Stimulated activated naive CD8-positive, alpha-beta T cell treated with anti-CD3 and anti-CD28 coated beads, Interleukin-15, Interleukin-2, amounts not matched to agents 100 ng/mL and 50 ng/mL, for 24 hours (primary cell): ENCODE results near the gene RTP2.

Source experiments
- H3K27ac Mint-ChIP-seq: one replicate; pipeline ENCODE4 v1.8.0; 2021; ENCODE audit warnings: mild to moderate bottlenecking, mixed read lengths
- H3K27me3 Mint-ChIP-seq: one replicate; pipeline ENCODE4 v1.8.0; 2021; ENCODE audit warnings: mixed read lengths
- H3K36me3 Mint-ChIP-seq: one replicate; pipeline ENCODE4 v1.8.0; 2021; ENCODE audit warnings: low read depth, mixed read lengths
- H3K4me1 Mint-ChIP-seq: one replicate; pipeline ENCODE4 v1.8.0; 2021; ENCODE audit warnings: low read depth, mixed read lengths
- H3K4me3 Mint-ChIP-seq: one replicate; pipeline ENCODE4 v1.8.0; 2021; ENCODE audit warnings: mild to moderate bottlenecking, mixed read lengths
- H3K9me3 Mint-ChIP-seq: one replicate; pipeline ENCODE4 v1.8.0; 2021; ENCODE audit warnings: mixed read lengths

RTP2 gene

DNA sequence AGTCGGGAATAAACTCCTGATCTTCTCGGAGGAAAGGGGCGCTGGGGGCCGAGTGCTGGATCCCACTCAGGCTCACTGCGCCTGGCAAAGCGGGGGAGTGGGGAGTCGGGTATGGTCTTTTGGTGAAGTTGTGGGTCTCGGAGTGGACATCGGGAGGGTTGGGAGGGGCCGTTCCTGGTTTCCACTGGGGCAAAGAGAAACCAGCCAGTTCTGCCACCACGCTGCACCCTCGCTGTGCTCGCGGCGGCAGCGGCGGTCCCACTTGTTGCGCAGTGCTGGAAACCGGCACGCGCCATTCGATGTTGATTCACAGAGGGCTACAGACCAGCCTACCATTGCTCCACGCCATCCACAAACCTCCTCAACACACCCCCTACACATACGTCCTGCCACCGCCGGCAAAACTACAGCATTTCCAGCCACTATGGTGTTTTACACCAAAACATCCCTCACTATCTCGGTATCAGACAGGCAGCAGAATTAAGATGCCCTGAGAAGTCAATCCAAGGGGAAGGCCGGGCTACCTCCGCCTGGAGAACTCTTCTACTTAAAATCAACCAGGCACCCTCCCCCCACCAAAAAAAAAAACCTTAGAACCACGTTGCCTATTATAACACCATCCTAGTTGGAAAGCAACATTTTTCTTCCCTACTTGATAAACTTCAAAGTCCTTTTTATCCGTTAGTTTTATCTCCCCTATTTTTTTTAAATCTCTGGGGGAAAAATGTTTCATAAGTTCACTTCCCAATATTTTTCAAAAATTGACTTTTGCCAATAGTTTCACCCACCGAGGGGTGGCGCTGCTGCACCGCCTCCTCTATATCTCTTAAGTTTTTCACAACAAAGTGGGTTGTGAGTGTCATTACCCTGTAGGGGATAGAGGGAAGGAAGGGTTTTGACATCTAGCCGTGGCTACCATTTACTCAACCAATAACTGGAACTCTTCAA is 39.3 kb upstream of the RTP2 start:
- no peaks in the 10 kb centered on the region for H3K9me3 Mint-ChIP-seq
- peaks cover 4% of the 10 kb centered on the region for H3K36me3 Mint-ChIP-seq
- peak overlapping the region; percentile 92 for H3K4me3 Mint-ChIP-seq
- peak overlapping the region; percentile 98 for H3K27ac Mint-ChIP-seq
- no peaks in the 10 kb centered on the region for H3K27me3 Mint-ChIP-seq
- H3K4me1 Mint-ChIP-seq: peaks cover 67% of the 10 kb centered on the region

DNA sequence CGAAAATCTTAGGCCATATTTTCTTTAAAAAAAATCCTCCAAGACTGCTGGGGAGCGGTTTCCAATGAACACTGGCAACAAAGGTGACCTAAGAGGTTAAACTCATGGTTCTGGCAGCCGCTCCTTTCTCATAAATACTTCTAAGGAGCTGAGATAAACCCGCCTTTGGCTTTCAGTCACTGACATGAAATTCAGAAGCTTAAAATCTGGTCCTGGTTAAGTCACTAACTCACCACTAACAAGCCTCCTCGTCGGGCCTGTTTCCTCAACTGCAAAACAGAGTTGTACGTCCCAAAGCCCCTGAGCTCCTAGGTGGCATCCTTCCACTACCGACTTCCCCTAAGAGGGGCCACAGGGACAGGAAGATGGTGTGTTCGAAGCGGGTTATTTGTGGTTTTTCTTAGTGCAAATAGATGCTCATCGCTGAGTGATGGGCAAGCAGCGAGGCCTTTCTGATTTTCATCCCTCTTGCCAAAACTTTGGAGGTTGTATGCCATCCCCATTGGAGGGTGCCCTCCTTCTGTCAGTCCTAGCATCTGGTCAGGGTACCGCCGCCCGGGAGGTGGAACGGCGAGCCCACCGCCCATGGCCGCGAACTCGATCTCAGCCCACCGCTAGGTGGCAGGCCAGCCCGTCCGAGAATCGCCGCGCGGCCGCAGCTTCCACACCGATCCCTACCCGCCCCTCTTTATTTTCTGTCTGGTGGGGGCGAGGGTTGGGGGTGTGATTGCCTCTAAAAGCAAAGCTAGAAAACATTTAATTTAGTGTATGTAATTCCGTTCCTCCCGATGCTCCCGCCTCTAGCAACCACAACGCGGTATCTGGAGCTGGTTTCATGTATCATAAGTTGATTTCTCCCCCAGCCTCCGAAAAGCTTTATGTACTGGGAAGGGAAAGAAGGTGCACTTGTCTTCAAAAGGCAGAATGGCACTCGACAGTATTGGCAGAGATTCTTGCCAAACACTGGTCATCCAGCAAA is 38.4 kb upstream of the RTP2 start:
- Mint-ChIP-seq H3K4me1 (peaks cover 67% of the 10 kb centered on the region), H3K27me3 (no peaks in the 10 kb centered on the region), H3K9me3 (no peaks in the 10 kb centered on the region), H3K4me3 (peak overlapping the region; percentile 92), H3K27ac (peak overlapping the region; percentile 98), H3K36me3 (peaks cover 8% of the 10 kb centered on the region)

GRCh38 chr3:187739561-187740332 is 37.4 kb upstream of the RTP2 start:
- Mint-ChIP-seq H3K36me3 (peaks cover 13% of the 10 kb centered on the region), H3K27me3 (no peaks in the 10 kb centered on the region), H3K9me3 (no peaks in the 10 kb centered on the region), H3K4me1 (peaks cover 65% of the 10 kb centered on the region), H3K27ac (peak overlapping the region; percentile 98), H3K4me3 (peak overlapping the region; percentile 92)

DNA sequence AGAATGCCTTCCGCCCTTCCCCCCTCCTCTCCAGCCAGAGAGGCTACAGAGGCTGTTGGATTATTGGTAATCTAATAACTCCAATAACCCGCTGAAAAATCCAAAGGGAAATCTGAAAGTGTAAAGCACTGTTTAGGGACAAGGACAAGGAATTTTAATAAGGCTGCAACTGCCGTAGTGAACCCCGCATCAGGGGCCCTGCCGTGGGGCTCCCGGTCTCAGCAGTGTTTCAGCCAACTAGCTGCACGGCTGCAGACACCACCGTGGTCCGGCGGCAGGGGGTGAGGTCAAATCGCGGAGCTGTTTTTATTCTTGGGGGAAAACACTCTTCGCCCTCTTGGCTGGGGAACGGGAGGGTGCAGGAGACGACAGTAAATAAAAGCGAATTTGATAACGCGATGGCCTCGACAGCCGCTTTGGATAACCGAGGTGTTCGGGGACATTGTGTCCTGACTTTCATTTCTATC is 36.8 kb upstream of the RTP2 start:
- H3K27me3 Mint-ChIP-seq: no peaks in the 10 kb centered on the region
- H3K4me1 Mint-ChIP-seq: peaks cover 65% of the 10 kb centered on the region
- H3K36me3 Mint-ChIP-seq: peaks cover 9% of the 10 kb centered on the region

GRCh38 chr3:187738331-187739093 is 36.2 kb upstream of the RTP2 start:
- Mint-ChIP-seq H3K4me3 (peak overlapping the region; percentile 92), H3K27ac (peak overlapping the region; percentile 92), H3K36me3 (peaks cover 9% of the 10 kb centered on the region), H3K4me1 (peaks cover 65% of the 10 kb centered on the region), H3K9me3 (no peaks in the 10 kb centered on the region), H3K27me3 (no peaks in the 10 kb centered on the region)

More for the DNA sequence above, 36.8 kb upstream of the RTP2 start:
- Mint-ChIP-seq H3K27ac (peak overlapping the region; percentile 92), H3K9me3 (no peaks in the 10 kb centered on the region), H3K4me3 (peak overlapping the region; percentile 92)

DNA sequence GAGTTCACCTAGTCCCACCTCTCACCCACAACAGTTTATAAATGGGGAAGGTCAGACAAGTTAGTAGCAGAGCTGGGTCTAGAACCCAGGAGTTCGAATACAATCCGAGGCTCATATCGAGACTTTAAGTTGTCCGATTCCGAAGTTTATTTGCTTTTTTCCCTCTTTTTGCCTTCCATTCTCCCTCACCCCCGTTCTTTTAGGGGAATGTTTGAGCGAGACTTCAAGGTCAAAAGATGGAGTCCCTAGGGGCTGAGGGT is 35.6 kb upstream of the RTP2 start:
- Mint-ChIP-seq H3K4me3 (peak overlapping the region; percentile 92), H3K9me3 (no peaks in the 10 kb centered on the region), H3K27me3 (no peaks in the 10 kb centered on the region), H3K27ac (peak overlapping the region; percentile 92), H3K4me1 (peaks cover 65% of the 10 kb centered on the region), H3K36me3 (peaks cover 9% of the 10 kb centered on the region)

- Mint-ChIP-seq H3K9me3 (no peaks in the 10 kb centered on the region), H3K4me3 (peak overlapping the region; percentile 92), H3K27me3 (no peaks in the 10 kb centered on the region), H3K36me3 (peaks cover 13% of the 10 kb centered on the region), H3K4me1 (peaks cover 60% of the 10 kb centered on the region), H3K27ac (peak overlapping the region; percentile 92)
Observed at GRCh38 chr3:187737368-187738070, 35.2 kb upstream of the RTP2 start.

- H3K27ac Mint-ChIP-seq: peak overlapping the region; percentile 92
Observed at GRCh38 chr3:187737006-187737367, 34.6 kb upstream of the RTP2 start.

GRCh38 chr3:187736418-187736871 is 34.1 kb upstream of the RTP2 start:
- Mint-ChIP-seq H3K36me3 (peaks cover 19% of the 10 kb centered on the region), H3K27me3 (no peaks in the 10 kb centered on the region), H3K9me3 (no peaks in the 10 kb centered on the region), H3K4me3 (no peak overlapping the region), H3K27ac (peak overlapping the region; percentile 28), H3K4me1 (peaks cover 49% of the 10 kb centered on the region)

More at GRCh38 chr3:187737006-187737367, 34.6 kb upstream of the RTP2 start:
- no peaks in the 10 kb centered on the region for H3K9me3 Mint-ChIP-seq
- peak overlapping the region; percentile 92 for H3K4me3 Mint-ChIP-seq
- peaks cover 54% of the 10 kb centered on the region for H3K4me1 Mint-ChIP-seq
- H3K27me3 Mint-ChIP-seq: no peaks in the 10 kb centered on the region
- H3K36me3 Mint-ChIP-seq: peaks cover 15% of the 10 kb centered on the region

GRCh38 chr3:187735837-187736236 is 33.5 kb upstream of the RTP2 start:
- Mint-ChIP-seq H3K27ac (no peak overlapping the region), H3K27me3 (no peaks in the 10 kb centered on the region), H3K4me1 (peaks cover 43% of the 10 kb centered on the region), H3K36me3 (peaks cover 25% of the 10 kb centered on the region), H3K9me3 (no peaks in the 10 kb centered on the region), H3K4me3 (no peak overlapping the region)

GRCh38 chr3:187735383-187735782 is 33.0 kb upstream of the RTP2 start:
- Mint-ChIP-seq H3K27ac (no peak overlapping the region), H3K36me3 (peaks cover 27% of the 10 kb centered on the region), H3K4me1 (peaks cover 38% of the 10 kb centered on the region), H3K27me3 (no peaks in the 10 kb centered on the region), H3K9me3 (no peaks in the 10 kb centered on the region), H3K4me3 (no peak overlapping the region)

DNA sequence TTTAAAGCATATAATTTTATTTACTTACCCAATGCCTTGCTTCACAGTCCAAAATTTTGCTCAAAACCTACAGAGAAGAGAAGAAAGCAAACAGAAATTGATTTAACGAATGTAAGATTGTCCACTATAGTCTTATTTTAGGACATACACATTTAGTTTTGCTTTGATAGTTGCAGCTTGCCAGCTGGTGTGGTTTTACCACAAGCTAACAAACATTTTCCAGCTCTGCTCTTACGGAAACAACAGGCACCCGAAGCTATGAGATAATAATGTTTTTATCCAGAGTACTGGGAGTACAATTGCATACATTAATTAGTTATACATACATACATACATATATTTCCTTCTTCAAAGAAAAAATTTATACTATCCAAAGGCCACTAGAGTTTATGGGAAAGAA is 32.5 kb upstream of the RTP2 start:
- Mint-ChIP-seq H3K36me3 (peaks cover 32% of the 10 kb centered on the region), H3K9me3 (no peaks in the 10 kb centered on the region), H3K27me3 (no peaks in the 10 kb centered on the region), H3K27ac (no peak overlapping the region), H3K4me1 (peaks cover 34% of the 10 kb centered on the region), H3K4me3 (no peak overlapping the region)

- Mint-ChIP-seq H3K27ac (no peak overlapping the region), H3K9me3 (no peaks in the 10 kb centered on the region), H3K36me3 (peaks cover 46% of the 10 kb centered on the region), H3K4me1 (peaks cover 23% of the 10 kb centered on the region), H3K27me3 (no peaks in the 10 kb centered on the region), H3K4me3 (no peak overlapping the region)
Observed at GRCh38 chr3:187733371-187733770, 31.0 kb upstream of the RTP2 start.
